HG03060 (cell line): ENCODE measurements around the gene KRTAP13-2.

Experiments
- ATAC-seq: cut with Tn5 transposase; IDR thresholded peaks from one replicate; pipeline ENCODE4 v1.9.1; 2021; ENCODE audit warnings: low read depth, moderate number of reproducible peaks; ENCODE audit not compliant: unreplicated experiment

The KRTAP13-2 gene

GRCh38 chr21:30329203-30329875 lies 42.7 kb downstream of the KRTAP13-2 start:
- no peak for ATAC-seq

- ATAC-seq, result no peak
Observed at GRCh38 chr21:30326390-30326789, 45.7 kb downstream of the KRTAP13-2 start.
